Ishikawa (cell line): ENCODE measurements around the gene CDCA3.

Source experiments
- CEBPB ChIP-seq: IDR thresholded peaks from 2 replicates; pipeline ENCODE4 v1.6.1; 2012
- EGR1 ChIP-seq: IDR thresholded peaks from 2 replicates; pipeline ENCODE4 v1.6.1; 2012
- EP300 ChIP-seq: IDR thresholded peaks from 2 replicates; pipeline ENCODE4 v1.6.1; 2012; ENCODE audit warnings: borderline replicate concordance
- FOXM1 ChIP-seq: IDR thresholded peaks from 2 replicates; pipeline ENCODE4 v1.6.1; 2012; ENCODE audit warnings: low read depth, borderline replicate concordance
- NFIC ChIP-seq: IDR thresholded peaks from 2 replicates; pipeline ENCODE4 v1.6.1; 2012
- TAF1 ChIP-seq: IDR thresholded peaks from 2 replicates; pipeline ENCODE4 v1.6.1; 2012; ENCODE audit warnings: low read depth, mild to moderate bottlenecking
- TCF12 ChIP-seq: IDR thresholded peaks from 2 replicates; pipeline ENCODE4 v1.6.1; 2012; ENCODE audit warnings: low read depth
- YY1 ChIP-seq: IDR thresholded peaks from 2 replicates; pipeline ENCODE4 v1.6.1; 2012; ENCODE audit warnings: low read depth
- TF ChIP-seq, protein P1 (sequence below): IDR thresholded peaks from 2 replicates; pipeline ENCODE4 v1.6.1; 2012
- TF ChIP-seq, protein P2 (sequence below): IDR thresholded peaks from 2 replicates; pipeline ENCODE4 v1.6.1; 2012; ENCODE audit warnings: low read depth, mild to moderate bottlenecking

The CDCA3 gene

GRCh38 chr12:6810758-6811157, 40.3 kb downstream of the CDCA3 start:
- no peak for TF ChIP-seq TAF1
- no peak for TF ChIP-seq YY1

GRCh38 chr12:6809056-6809455, 42.0 kb downstream of the CDCA3 start:
- TF ChIP-seq, protein P1, sequence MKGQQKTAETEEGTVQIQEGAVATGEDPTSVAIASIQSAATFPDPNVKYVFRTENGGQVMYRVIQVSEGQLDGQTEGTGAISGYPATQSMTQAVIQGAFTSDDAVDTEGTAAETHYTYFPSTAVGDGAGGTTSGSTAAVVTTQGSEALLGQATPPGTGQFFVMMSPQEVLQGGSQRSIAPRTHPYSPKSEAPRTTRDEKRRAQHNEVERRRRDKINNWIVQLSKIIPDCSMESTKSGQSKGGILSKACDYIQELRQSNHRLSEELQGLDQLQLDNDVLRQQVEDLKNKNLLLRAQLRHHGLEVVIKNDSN: no peak
- 0 out of 2 replicates have a peak, but pooled peaks have one; percentile 6 for TF ChIP-seq CEBPB

- TF ChIP-seq FOXM1: no peak
- TF ChIP-seq TCF12: no peak
Observed at GRCh38 chr12:6807170-6807569, 43.9 kb downstream of the CDCA3 start.

- TF ChIP-seq, protein P2, sequence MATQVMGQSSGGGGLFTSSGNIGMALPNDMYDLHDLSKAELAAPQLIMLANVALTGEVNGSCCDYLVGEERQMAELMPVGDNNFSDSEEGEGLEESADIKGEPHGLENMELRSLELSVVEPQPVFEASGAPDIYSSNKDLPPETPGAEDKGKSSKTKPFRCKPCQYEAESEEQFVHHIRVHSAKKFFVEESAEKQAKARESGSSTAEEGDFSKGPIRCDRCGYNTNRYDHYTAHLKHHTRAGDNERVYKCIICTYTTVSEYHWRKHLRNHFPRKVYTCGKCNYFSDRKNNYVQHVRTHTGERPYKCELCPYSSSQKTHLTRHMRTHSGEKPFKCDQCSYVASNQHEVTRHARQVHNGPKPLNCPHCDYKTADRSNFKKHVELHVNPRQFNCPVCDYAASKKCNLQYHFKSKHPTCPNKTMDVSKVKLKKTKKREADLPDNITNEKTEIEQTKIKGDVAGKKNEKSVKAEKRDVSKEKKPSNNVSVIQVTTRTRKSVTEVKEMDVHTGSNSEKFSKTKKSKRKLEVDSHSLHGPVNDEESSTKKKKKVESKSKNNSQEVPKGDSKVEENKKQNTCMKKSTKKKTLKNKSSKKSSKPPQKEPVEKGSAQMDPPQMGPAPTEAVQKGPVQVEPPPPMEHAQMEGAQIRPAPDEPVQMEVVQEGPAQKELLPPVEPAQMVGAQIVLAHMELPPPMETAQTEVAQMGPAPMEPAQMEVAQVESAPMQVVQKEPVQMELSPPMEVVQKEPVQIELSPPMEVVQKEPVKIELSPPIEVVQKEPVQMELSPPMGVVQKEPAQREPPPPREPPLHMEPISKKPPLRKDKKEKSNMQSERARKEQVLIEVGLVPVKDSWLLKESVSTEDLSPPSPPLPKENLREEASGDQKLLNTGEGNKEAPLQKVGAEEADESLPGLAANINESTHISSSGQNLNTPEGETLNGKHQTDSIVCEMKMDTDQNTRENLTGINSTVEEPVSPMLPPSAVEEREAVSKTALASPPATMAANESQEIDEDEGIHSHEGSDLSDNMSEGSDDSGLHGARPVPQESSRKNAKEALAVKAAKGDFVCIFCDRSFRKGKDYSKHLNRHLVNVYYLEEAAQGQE: no peak
- TF ChIP-seq FOXM1 (no peak), TCF12 (no peak), EGR1 (no peak), CEBPB (no peak), EP300 (no peak), NFIC (no peak)
- TF ChIP-seq, protein P1: no peak
Observed at GRCh38 chr12:6799147-6799546, 51.9 kb downstream of the CDCA3 start.
